A673 (cell line): Measurements from ENCODE around the gene GCN1.

Source experiments
- EZH2 ChIP-seq: fragments of 200-600 bp; sonication (generic); IDR thresholded peaks from 2 replicates; pipeline ENCODE4 v1.6.1; 2017; ENCODE audit warnings: borderline replicate concordance, low read depth, mild to moderate bottlenecking, mixed read lengths, antibody characterized with exemption, low read length; ENCODE audit not compliant: poor library complexity, severe bottlenecking
- TF ChIP-seq, protein P1 (sequence below): fragments of 300-800, 200-600 bp; sonication (generic); conservative IDR thresholded peaks from 2 replicates; pipeline ENCODE4 v1.5.1; 2017; ENCODE audit warnings: low read depth, mild to moderate bottlenecking, antibody characterized with exemption, low read length, moderate library complexity, mixed read lengths

DNA sequence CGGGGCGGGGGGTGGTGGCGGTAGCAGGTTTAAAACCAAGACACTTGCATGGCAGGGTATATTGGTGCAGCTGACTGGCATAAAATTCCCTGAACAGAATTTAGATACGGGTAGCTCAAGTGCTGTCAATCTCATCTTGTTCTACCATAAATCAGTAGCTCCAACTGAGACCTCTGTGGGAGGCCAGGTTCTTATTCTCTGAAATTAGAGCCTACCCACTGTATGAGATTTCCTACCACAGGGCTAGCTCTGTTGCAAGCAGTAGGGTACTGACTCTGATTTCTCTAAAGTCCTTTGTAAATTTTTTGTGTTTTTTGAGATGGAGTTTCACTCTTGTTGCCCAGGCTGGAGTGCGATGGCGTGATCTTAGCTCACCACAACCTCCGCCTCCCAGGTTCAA lies 9.7 kb upstream of the GCN1 start:
- TF ChIP-seq, protein P1, sequence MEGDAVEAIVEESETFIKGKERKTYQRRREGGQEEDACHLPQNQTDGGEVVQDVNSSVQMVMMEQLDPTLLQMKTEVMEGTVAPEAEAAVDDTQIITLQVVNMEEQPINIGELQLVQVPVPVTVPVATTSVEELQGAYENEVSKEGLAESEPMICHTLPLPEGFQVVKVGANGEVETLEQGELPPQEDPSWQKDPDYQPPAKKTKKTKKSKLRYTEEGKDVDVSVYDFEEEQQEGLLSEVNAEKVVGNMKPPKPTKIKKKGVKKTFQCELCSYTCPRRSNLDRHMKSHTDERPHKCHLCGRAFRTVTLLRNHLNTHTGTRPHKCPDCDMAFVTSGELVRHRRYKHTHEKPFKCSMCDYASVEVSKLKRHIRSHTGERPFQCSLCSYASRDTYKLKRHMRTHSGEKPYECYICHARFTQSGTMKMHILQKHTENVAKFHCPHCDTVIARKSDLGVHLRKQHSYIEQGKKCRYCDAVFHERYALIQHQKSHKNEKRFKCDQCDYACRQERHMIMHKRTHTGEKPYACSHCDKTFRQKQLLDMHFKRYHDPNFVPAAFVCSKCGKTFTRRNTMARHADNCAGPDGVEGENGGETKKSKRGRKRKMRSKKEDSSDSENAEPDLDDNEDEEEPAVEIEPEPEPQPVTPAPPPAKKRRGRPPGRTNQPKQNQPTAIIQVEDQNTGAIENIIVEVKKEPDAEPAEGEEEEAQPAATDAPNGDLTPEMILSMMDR, result no peak
- no peak for TF ChIP-seq EZH2
